ENCODE data around the gene CHST8.

The CHST8 gene

DNA sequence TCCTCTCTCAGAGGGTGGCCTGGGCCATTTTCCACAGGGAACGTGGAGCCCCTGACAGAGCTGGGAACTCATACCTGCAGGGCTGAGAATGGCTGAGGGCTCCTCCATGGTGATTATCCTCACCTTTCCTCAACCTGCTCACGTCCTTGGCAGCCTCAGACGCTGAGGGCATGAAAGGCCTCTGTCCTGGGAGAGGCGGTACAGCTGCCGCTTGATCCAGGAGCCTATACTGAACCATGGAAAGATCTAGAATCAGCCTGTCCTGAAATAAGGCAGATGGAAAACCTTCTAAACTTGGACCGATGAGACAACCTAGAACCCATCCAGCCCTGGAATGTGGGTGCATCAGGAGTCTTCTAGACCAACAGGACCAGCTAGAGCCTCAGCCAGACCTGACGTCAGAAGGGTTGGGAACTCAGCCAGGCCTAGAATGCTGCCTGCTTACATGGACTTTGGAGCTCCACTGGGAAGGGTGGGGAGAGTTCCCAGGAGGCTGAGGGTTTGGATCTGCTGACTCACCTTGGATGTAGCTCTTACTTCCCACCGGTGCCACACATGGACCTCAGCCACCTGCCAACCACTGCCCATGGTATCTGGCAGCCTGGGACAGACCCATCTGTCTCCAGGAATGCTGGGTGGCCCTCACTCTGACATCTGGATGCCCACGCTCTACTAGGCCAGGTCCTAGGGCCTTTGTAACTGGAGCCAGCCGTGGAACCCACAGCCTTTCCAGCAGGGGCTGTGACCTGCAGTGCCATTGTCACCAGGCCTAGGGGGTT is 182.5 kb downstream of the CHST8 start:
- H3K27ac ChIP-seq (ENCODE audit: low read length) = no peak overlapping the region
- no peaks in the 10 kb centered on the region for H3K36me3 ChIP-seq (ENCODE audit: insufficient read depth, low read length)
- DNase-seq = no peak

DNA sequence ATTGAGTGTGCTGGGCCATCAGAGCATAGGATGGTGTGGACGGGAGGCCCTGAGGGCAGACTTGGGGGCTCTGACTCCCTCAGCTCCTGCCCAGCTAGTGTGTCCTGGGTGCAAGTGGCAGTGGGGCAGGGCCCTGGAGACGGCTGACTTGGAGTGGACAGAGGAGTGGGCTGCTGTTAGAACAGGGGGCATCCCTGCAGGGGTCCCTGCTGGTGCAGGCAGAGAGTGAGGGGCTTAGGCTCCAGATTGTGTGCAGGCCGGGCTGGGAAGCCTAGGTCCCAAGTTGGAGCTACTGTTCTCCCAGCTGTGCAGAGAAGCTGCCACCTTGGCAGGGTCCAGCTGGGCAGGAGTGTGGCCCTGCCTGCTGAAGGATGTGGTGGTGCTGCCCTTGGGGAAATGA is 183.6 kb downstream of the CHST8 start:
- no peak for ATAC-seq (ENCODE audit: insufficient read depth, low read depth)
- Histone ChIP-seq H4K20me1 (ENCODE audit: insufficient read depth, low read length) (peaks cover 10% of the 10 kb centered on the region; the same call in 1 of the 2 replicates), H3K36me3 (ENCODE audit: insufficient read depth, low read length) (no peaks in the 10 kb centered on the region), H3K79me2 (ENCODE audit: insufficient read depth, low read length) (no peaks in the 10 kb centered on the region), H3K9ac (ENCODE audit: low read depth, low read length) (no peak overlapping the region), H3K27me3 (ENCODE audit: insufficient read depth, low read length, poor library complexity) (no peaks in the 10 kb centered on the region), H2AFZ (ENCODE audit: low read depth, low read length) (no peak overlapping the region), H3K27ac (ENCODE audit: low read length) (no peak overlapping the region), H3K4me1 (ENCODE audit: insufficient read depth, low read length) (no peaks in the 10 kb centered on the region), H3K4me3 (ENCODE audit: low read depth in 1 of 2, low read length in 2 of 2) (no peak overlapping the region), H3K4me2 (ENCODE audit: insufficient read depth, low read length) (no peak overlapping the region), H3K9me3 (ENCODE audit: insufficient read depth, low read length, severe bottlenecking) (no peaks in the 10 kb centered on the region)
- no peak for TF ChIP-seq EZH2 (IDR thresholded peaks at IDR 0.05; ENCODE audit: borderline replicate concordance, low read depth, low read length, severe bottlenecking)
- TF ChIP-seq, protein P1, sequence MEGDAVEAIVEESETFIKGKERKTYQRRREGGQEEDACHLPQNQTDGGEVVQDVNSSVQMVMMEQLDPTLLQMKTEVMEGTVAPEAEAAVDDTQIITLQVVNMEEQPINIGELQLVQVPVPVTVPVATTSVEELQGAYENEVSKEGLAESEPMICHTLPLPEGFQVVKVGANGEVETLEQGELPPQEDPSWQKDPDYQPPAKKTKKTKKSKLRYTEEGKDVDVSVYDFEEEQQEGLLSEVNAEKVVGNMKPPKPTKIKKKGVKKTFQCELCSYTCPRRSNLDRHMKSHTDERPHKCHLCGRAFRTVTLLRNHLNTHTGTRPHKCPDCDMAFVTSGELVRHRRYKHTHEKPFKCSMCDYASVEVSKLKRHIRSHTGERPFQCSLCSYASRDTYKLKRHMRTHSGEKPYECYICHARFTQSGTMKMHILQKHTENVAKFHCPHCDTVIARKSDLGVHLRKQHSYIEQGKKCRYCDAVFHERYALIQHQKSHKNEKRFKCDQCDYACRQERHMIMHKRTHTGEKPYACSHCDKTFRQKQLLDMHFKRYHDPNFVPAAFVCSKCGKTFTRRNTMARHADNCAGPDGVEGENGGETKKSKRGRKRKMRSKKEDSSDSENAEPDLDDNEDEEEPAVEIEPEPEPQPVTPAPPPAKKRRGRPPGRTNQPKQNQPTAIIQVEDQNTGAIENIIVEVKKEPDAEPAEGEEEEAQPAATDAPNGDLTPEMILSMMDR (IDR thresholded peaks at IDR 0.05; ENCODE audit: borderline replicate concordance, extremely low read depth, low read length, poor library complexity, severe bottlenecking) = no peak
- DNase-seq = no peak

More for the DNA sequence above, 182.5 kb downstream of the CHST8 start:
- Histone ChIP-seq H4K20me1 (ENCODE audit: insufficient read depth, low read length) (peaks cover 10% of the 10 kb centered on the region; the same call in 1 of the 2 replicates), H3K4me1 (ENCODE audit: insufficient read depth, low read length) (no peaks in the 10 kb centered on the region), H3K9ac (ENCODE audit: low read depth, low read length) (no peak overlapping the region), H3K79me2 (ENCODE audit: insufficient read depth, low read length) (no peaks in the 10 kb centered on the region), H3K27me3 (ENCODE audit: insufficient read depth, low read length, poor library complexity) (no peaks in the 10 kb centered on the region), H3K9me3 (ENCODE audit: insufficient read depth, low read length, severe bottlenecking) (no peaks in the 10 kb centered on the region), H3K4me3 (ENCODE audit: low read depth in 1 of 2, low read length in 2 of 2) (no peak overlapping the region), H3K4me2 (ENCODE audit: insufficient read depth, low read length) (no peak overlapping the region), H2AFZ (ENCODE audit: low read depth, low read length) (no peak overlapping the region)
- no peak for ATAC-seq (ENCODE audit: insufficient read depth, low read depth)
- TF ChIP-seq EZH2 (IDR thresholded peaks at IDR 0.05; ENCODE audit: borderline replicate concordance, low read depth, low read length, severe bottlenecking) = no peak
- TF ChIP-seq, protein P1 (IDR thresholded peaks at IDR 0.05; ENCODE audit: borderline replicate concordance, extremely low read depth, low read length, poor library complexity, severe bottlenecking) = no peak

DNA sequence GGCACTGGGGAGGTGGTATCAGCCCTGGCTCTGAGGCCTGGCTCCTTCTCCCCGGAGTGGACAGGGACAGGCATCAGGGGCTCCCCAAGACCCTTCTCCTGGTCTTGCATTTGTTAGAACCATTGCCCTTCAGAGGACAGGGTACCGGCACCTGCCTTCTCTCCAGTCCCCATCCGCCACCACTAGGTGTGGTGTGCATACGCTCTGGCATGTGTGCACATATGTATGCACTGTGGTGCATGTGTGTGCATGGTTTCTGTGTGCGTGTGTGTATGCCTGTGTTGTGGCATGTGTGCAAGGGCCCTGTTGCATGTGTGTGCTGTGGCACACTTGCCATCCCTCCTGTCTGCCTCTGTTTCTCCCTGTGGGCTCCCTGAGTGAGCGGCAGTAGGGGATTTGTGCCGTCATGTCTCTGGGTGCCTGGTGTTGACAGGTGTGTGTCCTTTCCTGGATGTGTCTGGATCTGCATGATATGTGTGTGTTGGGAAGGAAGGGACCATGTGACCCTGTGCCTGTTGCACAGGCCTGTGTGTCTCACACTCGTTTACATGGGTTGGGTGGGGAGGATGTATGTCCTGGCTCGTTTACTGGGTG is 184.2 kb downstream of the CHST8 start:
- Histone ChIP-seq H3K79me2 (ENCODE audit: insufficient read depth, low read length) (no peaks in the 10 kb centered on the region), H4K20me1 (ENCODE audit: insufficient read depth, low read length) (peaks cover 10% of the 10 kb centered on the region; the same call in 1 of the 2 replicates), H3K27ac (ENCODE audit: low read length) (no peak overlapping the region), H3K4me2 (ENCODE audit: insufficient read depth, low read length) (no peak overlapping the region), H3K4me1 (ENCODE audit: insufficient read depth, low read length) (no peaks in the 10 kb centered on the region), H3K27me3 (ENCODE audit: insufficient read depth, low read length, poor library complexity) (no peaks in the 10 kb centered on the region), H3K4me3 (ENCODE audit: low read depth in 1 of 2, low read length in 2 of 2) (no peak overlapping the region), H3K9me3 (ENCODE audit: insufficient read depth, low read length, severe bottlenecking) (no peaks in the 10 kb centered on the region), H3K9ac (ENCODE audit: low read depth, low read length) (no peak overlapping the region), H2AFZ (ENCODE audit: low read depth, low read length) (no peak overlapping the region), H3K36me3 (ENCODE audit: insufficient read depth, low read length) (no peaks in the 10 kb centered on the region)
- ATAC-seq (ENCODE audit: insufficient read depth, low read depth) (no peak), DNase-seq (no peak)
- TF ChIP-seq, protein P1 (IDR thresholded peaks at IDR 0.05; ENCODE audit: borderline replicate concordance, extremely low read depth, low read length, poor library complexity, severe bottlenecking) = no peak
